HuH-7.5 (cell line): ENCODE results near the gene KIF26B.

ENCODE experiments used
- DNase-seq: peaks from one replicate; pipeline ENCODE4 v3.0.0; 2011; ENCODE audit warnings: low spot score

The KIF26B gene

GRCh38 chr1:245241526-245242130 is 86.8 kb downstream of the KIF26B start:
- DNase-seq = no peak

DNA sequence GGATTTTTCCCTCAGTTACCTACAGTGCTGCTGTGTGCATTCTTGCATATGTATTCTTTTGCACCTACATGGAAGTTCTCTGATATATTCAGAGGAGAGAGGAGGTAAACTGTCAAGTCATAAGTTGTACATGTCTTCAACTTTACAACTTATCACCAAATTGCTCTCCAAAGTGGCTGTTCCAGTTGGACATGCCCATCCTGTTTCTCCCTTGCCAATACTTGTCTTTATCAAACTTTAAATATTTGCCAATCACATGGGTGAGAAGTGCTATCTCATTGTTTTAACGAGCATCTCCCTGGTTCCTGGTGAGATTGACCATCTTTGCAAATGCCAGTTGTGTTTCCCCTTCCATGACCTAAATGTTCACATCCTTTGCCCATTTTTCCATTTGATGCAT is 88.2 kb downstream of the KIF26B start:
- no peak for DNase-seq

GRCh38 chr1:245245021-245245667 is 90.4 kb downstream of the KIF26B start:
- no peak for DNase-seq

DNA sequence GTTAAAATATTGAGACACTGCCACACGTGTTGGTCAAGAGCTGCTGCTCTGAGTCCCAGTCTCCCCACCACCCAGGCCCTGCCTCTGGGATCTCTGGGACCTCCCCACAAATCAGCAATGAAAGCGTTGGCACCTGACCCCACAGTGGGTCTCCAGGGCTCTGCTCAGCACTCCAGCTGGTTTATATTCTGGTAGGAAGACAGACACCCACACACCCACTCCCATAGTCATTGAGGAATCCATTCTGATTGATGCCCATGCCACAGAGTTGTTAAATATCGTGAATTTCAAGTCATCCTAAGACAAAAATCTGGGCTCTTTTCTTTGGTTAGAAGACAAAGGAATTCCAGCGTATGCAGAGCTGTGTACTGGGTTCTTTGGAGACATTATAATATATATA is 91.6 kb downstream of the KIF26B start:
- DNase-seq = no peak

GRCh38 chr1:245247356-245247755 is 92.6 kb downstream of the KIF26B start:
- no peak for DNase-seq

DNA sequence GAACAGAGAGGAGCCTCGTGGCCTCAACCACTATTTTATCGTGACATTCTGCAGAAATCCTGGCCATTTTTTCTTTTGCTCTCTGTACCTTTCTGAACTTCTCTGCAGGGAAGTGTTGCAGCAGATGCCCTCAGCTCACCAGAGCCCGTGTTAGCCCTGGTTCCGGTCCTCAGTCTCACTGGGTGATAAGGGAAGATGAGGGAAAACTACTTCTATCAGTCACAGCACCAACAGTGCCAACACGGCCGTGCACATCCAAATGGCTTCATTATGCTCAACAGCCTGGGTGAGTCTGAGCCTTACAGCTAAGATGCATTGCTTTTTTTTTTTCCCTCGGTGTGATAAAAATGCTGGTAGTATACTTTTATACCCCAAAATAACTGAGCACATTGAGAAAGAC is 93.0 kb downstream of the KIF26B start:
- no peak for DNase-seq

DNA sequence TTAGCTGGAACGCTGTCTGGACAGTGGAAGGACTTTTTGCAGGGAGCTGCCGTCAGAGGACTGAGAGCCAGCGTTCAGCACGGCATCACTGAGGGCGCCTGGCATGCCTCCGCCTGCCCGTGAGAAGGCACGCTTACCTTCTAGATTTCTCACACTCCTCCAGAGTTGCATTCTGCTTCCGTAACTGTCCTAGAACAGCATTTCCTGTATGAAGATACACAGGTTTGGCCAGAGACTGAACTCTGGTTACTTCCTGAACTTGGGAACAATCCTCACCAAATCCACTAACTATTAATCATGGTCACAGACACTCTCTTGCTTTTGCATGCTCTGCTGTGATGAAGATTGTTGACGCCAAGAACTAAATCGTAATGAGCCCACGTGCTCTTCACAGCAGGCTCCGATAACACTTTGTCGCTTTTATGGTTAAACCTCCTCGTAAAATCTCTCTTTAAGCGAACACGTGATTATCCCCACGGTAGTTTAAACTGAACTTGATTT is 93.5 kb downstream of the KIF26B start:
- no peak for DNase-seq

DNA sequence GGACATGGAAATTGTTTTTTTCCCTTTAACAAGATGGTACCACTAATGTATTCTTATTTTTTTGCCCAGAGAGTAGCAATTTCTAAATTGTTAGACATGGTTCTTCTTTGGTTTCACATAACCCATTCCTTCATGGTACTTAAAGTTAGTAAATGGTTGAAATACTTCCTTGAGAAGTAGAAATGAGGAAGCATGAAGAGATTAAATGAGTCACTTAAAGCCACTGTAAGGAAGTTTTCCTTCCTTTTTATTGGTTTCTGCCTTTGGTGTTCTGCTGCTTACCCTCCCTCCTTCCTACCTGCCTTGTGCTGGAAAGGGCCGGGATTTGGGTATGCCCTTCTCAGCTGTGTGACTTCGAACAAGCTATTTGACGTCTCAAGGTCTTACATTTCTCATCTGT is 101.0 kb downstream of the KIF26B start:
- no peak for DNase-seq

DNA sequence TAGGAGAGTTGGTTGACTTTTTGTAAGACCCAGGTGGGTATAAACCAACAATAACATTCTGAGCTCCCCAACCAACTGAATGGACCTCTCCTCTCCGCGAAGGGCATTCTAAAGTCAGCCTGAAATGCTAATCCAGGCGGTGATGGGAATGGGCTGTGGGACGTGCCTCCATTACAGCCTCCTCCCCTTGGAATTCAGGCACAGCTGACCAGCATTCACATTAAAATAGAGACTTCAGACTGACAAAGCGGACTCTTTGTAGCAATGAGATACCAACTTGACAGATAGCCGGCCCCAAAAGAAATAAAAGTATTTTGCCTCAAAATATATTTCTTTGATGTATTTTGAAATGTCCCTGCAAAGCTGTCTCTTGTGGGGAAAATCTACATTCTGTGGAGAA is 101.7 kb downstream of the KIF26B start:
- DNase-seq = no peak

DNA sequence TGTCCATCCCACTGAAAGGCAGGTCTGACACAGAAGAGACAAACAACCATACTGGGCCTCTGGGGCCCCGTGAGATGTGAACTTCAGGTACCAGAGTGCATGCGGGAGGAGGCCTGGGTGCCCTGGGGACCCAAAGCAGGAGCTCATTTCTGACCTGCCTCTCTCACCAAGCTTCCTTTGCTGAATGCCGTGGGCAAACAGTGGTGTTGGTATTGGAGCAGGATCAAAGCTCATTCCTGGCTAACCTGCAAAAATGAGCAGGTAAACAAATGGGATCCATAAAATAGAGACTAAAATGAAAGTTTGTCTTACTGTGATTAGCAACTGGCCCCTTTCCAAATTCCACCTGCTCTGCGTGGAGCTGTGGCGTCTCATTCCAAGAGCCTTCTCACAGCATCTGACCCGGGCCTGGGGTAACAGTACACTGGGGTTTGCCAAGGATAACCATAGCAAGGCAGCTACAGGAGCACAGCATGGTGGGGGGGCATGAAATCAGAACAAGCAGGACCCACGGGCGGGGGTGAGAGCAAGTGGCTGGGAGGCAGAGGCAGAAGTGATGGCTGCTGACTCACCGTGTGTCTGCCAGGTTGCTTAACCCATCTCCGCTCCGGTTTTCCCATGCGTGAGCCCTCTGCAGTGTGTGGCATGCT is 103.6 kb downstream of the KIF26B start:
- no peak for DNase-seq

- DNase-seq = no peak
Observed at GRCh38 chr1:245260110-245260882, 105.5 kb downstream of the KIF26B start.

DNA sequence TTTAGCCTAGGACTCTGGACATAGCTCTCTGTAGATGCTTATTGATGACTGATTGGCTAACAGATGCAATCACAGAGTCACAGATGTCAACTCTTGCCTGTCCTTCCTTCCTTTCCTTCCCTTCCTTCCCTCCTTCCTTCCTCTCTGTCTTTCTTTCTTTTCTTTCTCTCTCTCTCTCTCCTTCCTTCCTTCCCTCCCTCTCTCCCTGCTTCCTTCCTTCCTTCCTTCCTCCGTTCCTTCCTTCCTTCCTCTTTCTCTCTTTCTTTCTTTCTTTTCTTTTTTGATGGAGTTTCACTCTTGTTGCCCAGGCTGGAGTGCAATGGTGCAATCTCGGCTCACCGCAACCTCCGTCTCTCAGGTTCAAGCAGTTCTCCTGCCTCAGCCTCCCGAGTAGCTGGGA is 106.1 kb downstream of the KIF26B start:
- DNase-seq = no peak

GRCh38 chr1:245261786-245262185 is 107.0 kb downstream of the KIF26B start:
- DNase-seq = no peak

- no peak for DNase-seq
Observed at GRCh38 chr1:245263529-245264095, 108.8 kb downstream of the KIF26B start.

DNA sequence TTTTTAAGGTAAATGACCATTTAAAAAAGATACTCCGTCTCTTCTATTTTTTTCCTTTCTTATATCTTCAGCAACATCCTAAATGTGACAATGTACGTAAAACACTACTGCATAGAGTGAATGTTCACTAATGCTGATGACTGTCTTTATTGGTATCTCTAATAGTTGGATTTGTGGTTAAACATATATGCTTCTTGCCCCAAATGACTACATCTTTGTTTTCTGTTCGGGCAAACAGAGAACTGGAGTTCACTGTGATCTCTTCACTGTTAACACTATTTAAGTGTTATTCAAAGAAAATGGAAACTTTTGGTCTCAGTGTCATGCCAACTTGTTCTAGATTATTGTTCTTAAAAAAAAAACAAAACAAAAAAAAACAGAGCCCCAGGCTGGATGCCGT is 109.4 kb downstream of the KIF26B start:
- DNase-seq = no peak

GRCh38 chr1:245266105-245266504 is 111.3 kb downstream of the KIF26B start:
- no peak for DNase-seq

GRCh38 chr1:245270063-245270462 is 115.3 kb downstream of the KIF26B start:
- DNase-seq = no peak

DNA sequence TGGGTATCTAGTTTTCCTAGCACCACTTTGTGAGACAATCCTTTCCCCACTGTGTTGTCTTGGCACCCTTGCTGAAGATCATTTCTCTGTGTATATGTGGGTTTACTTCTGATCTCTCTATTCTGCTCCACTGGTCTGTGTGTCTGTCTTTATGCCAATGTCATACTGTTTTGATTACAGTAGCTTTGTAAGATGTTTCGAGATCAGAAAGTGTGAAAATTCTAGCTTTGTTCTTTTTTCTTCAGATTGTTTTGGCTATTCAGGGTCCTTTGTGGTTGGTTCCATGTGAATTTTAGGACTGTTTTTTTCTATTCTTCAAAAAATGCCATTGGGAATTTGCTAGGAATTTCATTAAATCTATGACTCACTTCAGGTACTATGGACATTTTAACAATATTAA is 116.2 kb downstream of the KIF26B start:
- DNase-seq = no peak

- DNase-seq = no peak
Observed at GRCh38 chr1:245272676-245273075, 117.9 kb downstream of the KIF26B start.

DNA sequence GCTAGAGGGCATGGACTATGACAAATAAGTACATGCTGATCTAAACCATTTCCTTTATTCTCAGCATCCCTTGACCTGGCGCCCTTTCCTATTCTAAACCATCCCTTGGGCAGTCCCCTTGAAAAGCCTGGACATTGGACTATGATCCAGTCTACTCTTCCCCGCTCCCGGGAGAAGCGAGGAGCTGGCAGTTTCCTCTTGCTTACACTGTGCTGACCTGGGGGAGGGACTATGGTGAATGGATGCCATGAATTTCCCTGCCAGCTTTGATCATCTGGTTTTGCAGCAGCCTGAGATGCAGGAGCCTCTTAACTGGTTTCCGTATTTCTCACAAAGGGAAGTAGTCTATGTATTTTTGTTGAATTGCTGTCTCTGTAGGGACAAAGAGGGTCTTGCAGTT is 121.7 kb downstream of the KIF26B start:
- no peak for DNase-seq

GRCh38 chr1:245277276-245277675 is 122.5 kb downstream of the KIF26B start:
- DNase-seq = no peak

DNA sequence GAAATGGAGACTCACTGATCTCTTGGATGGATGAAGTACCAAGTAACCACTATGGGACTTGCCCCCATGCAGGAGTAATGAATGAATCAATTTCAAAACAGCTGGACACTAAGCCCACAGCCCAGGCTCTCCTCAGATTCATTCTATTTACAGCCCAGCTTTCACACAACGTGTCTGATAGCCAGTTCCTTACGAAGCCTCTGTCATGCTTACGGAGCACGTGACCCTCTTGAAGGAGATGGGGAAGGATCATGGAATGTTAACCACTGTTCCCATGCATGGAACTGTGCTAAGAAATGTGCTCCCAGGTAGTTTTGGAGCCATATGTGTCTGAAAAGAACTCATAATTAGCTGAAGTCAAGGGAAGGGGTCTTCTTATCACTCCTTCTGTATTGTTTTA is 124.1 kb downstream of the KIF26B start:
- DNase-seq = no peak
